ENCODE results near the gene CDH22.

GRCh38 chr20:46126440-46127056 is 181.8 kb downstream of the CDH22 start:
- TF ChIP-seq CTCF (IDR thresholded peaks at IDR 0.05) (no peak), POLR2A (IDR thresholded peaks at IDR 0.05) (no peak)
